NCI-H2227 treated with DMSO at 0.1 percent for 48 hours (cell line): ENCODE results near the gene FPGS.
"Not testable (repeated sequence)": the region's sequence is repeated elsewhere in the genome, so short reads cannot be mapped to it uniquely, and the experiment has no call there.

Experiments used
- DNase-seq: peaks from one replicate; lab custom pipeline; 2025; lab: John Stamatoyannopoulos, UW

FPGS gene

GRCh38 chr9:127770905-127771569 is 31.6 kb upstream of the FPGS start:
- peak; percentile 96 for DNase-seq

GRCh38 chr9:127771570-127772189 is 31.0 kb upstream of the FPGS start:
- DNase-seq, result no peak

GRCh38 chr9:127772603-127773002 is 30.1 kb upstream of the FPGS start:
- no peak for DNase-seq

- DNase-seq, result no peak
These were observed 29.4 kb upstream of the FPGS start for GRCh38 chr9:127773272-127773671.

- DNase-seq, result no peak
These were observed 28.7 kb upstream of the FPGS start for GRCh38 chr9:127773981-127774380.

DNA sequence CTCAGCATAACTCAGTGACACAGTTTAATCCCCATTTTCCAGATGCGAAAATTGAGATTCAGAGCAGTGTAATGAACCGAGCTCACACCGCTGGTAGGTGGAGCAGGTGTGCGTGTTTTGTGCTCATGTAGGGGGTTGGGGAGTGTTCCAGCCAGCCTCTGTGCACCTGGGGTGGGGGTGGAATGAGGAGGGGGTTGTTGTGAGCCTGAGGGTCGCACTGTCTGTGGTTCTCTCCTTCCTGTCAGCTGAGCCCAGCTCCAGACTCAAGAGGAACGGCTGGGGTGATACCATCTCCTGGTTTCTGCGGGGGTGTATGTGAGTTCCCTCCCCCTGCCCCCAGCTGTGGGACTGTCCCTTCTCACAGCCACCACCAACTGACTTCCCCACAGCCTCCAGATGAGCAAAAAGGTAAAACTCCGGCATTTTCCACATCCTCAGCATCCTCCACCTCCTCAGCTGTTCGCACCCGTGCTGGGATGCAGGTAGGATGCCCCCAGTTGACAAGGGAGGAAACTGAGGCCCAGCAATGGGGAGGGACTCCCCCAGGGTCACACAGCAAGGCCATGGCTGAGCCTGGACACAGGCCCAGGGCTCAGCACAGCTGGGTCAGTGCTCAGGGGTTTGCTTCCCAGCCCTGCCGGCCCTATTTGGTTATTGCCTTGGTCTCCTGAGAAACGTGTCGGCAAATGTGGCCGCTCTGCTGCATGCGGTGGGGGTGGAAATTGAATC is 26.3 kb upstream of the FPGS start:
- no peak for DNase-seq

- no peak for DNase-seq
These were observed 25.8 kb upstream of the FPGS start for GRCh38 chr9:127776924-127777289.

DNA sequence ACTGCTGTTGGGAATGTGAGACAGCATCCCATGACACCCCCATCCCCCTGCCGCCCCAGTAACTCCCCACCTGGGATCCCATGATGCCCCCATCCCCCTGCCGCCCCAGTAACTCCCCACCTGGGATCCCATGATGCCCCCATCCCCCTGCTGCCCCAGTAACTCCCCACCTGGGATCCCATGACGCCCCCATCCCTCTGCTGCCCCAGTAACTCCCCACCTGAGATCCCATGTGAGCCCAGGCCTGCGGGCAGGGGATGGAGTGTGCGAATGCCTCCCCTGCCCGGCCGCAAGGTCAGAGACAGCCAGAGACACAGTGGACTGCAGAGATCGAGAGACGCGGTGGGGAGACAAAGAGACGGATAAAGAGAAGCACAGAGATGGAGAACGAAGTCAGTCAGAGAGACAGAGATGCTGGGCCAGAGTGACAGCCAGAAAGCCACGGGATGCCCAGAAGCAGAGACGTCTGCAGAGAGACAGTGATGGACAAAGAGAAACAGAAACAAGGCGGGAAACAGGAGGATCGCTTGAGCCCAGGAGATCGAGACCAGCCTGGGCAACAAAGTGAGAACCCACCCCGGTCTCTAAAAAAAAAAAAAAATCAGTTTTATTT is 25.2 kb upstream of the FPGS start:
- no peak for DNase-seq

DNA sequence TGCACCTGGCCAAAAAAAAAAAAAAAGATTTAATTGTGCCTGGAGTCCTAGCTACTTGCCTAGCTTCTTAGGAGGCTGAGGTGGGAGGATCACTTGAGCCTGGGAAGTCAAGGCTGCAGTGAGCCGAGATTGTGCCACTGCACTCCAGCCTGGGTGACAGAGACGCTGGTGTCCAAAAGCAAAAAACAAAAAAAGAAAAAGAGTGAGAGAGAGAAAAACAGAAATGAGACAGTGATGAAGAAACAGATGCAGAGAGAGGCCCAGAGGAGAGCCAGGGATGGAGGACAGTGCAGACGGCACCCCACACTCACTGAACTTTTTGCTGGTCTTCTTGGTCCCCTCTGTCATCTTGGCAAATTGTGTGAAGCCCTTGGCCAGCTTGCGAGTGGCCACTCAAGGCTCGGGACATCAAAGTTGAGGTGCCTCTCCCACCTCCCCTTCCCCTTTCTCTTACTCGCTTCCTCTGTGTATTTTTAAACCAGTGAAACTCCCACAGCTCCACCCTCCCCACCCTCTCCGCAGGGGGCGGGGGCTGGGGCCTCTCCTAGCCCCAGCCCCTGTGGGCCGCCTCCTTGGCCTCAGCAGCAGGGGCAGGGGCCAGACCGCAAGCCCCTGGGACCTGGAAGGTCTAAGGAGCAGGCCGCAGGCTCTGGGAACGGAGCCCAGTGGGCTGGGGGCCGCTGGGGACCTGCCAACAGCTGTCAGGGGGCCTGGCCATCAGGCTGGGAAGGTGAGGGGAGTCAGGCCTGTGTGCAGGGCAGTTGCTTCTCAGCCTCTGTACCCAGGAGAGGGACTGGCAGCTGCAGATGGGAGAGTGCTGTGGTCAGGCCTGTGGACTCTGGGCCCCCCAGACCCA is 24.2 kb upstream of the FPGS start, which contains the start of gene SH2D3C:
Gene SH2D3C (minus strand): TSS at position 387 of the 856 bp plus-strand sequence. CDS start 39 bp downstream, at position 348.
- no peak for DNase-seq

DNA sequence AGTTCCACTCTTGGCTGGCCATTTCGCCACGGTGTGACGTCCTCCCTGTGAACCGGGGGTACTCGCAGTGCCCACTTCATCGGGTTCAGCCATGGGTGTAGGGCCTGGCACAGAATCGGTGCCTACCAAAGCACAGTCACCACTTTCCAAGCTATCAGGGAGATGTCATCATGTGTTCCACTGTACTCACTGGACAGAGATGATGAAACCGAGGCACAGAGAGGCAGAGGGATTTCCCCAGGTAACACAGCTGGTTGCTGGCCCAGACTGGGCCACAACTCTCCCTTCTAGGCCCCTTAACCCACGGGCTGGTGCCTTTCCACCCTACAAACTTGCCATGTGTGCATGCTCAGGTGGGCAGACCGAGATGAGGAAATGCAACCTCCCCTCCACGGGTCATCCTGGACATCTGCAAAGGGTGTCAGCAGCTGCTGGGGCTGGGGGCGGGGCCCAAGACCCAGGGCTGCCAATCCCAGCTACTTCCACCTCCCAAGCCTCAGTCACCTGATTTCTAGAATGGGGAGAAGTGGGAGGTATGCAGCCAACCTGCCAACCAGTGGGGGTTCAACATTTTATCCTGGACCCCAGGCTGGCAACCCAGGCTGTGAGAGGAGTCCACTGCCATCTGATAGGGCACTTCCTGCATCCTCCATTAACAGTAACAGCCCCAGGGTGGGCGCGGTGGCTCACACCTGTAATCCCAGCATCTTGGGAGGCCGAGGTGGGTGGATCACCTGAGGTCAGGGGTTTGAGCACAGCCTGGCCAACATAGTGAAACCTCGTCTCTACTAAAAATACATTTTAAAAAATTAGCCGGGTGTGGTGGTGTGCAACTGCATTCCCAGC is 23.3 kb upstream of the FPGS start:
- DNase-seq, result no peak

GRCh38 chr9:127780126-127780885 is 22.4 kb upstream of the FPGS start:
- DNase-seq, result no peak

DNA sequence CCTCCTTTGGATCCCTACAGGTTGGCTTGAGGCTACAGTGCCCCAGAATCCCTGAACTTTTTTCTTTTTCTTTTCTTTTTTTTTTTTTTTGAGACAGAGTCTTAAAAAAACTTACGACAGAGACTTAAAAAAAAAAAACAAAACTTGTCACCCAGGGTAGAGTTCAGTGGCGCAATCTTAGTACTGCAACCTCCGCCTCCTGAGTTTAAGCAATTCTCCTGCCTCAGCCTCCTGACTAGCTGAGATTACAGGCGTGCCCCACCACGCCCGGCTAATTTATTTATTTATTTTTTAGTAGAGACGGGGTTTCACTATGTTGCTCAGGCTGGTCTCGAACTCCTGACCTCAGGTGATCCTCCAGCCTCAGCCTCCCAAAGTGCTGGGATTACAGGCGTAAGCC is 21.8 kb upstream of the FPGS start:
- not testable (repeated sequence) for DNase-seq

- no peak for DNase-seq
These were observed 20.9 kb upstream of the FPGS start for GRCh38 chr9:127781806-127782205.

DNA sequence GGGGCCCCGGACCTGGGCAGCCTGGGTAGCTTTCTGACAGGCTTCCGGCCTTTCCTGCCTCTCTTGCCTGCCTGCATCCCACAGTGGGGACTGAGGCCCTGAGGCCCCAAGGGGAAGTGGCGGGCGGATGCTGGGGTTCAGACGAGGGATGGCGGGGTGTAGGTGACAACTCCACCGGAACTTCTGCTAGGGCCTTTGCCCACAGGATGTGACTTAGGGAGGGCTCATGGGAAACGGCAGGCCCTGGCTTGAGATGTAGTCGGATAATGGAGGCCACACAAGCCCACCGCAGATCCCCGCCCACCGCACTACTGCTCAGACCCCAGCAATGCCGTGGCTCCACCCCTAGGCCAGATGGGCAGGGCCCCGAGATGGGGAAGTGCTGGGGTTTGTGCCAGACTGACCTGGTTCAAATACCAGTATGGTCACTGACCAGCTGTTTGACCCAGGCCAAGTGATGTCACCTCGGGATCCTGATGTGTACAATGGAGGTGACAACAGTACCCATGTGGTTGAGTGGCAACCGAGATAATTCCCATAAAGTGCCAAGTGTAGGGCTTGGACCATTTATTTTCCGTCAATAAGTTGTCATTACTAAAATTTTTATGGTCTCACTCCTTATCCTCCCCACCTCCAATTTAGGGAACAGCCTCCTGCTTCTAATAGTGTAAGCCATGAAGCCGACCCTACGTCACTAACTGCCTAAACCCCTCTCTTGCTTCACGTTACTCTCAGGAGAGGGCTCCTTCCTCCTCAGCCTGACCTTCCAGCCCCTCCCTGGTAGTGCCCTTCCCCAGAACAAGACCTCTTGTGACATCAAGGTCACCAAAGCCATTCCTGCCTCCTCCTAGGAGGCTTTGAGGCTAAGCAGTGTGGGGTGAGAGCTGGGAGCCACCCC is 19.3 kb upstream of the FPGS start:
- no peak for DNase-seq

DNA sequence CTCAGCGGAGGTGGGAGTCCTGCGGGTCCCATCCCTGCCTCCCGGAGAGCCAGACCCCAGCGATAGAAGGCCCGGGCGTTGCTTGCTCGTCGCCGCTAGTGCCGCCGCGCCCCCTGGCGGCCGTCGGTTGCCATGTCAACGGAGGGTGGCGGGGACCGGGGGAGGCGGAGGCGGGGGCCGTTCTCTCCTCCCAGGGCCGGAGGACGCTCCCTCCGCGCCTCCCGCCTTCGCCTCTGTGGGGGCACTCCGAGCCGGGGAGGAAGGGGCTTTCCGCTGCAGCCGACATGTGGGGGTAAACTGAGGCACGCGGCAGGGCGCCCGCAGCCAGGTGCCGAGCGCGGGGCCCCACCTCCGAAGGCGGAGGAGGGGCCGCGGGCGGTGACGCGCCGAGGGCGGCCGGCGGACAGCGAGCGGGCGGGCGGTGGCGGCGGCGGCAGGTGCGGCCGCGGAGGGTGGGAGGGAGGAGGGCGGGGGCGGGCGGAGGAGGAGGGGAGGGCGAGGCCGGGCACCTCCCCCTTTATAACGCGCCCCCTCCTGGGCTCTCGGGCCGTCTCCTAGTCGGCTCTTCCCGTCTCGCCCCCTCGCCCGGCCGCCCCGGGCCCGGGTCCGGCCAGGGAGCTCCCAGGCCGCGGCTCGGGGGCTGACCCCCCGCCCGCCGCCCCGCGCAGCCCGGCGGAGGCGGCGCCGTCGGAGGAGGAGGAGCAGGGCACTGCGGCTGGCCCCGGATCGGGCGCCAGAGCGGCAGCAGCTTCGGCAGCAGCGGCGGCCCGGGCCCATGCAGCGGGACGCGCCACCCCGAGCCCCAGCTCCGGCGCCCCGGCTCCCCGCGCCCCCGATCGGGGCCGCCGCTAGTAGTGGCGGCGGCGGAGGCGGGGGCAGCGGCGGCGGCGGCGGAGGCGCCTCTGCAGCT is 17.4 kb upstream of the FPGS start:
- peak; percentile 74 for DNase-seq

- peak; percentile 70 for DNase-seq
These were observed 16.5 kb upstream of the FPGS start, which contains the start of gene CDK9 for GRCh38 chr9:127785933-127786772. CDK9 (plus strand) TSS chr9:127786034; CDS start chr9:127786149, 115 bp downstream.

DNA sequence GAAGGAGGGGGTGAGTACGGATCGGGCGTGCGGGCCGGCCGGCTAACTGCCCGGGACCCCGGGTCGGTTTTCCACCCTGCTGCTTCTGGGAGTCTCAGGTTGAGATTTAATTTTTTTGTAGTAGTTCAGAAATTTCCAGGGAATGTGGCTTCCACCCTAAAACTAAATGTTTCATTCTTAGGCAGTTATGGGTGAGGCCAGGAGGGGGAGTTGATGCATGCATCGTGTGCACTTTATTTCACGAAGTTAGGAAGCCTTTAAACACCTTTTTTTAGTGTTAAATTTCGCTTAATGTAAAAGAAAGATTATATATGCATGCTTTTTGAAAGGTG is 15.9 kb upstream of the FPGS start:
- DNase-seq, result no peak
